ENCODE results near the gene CCDC86.

DNA sequence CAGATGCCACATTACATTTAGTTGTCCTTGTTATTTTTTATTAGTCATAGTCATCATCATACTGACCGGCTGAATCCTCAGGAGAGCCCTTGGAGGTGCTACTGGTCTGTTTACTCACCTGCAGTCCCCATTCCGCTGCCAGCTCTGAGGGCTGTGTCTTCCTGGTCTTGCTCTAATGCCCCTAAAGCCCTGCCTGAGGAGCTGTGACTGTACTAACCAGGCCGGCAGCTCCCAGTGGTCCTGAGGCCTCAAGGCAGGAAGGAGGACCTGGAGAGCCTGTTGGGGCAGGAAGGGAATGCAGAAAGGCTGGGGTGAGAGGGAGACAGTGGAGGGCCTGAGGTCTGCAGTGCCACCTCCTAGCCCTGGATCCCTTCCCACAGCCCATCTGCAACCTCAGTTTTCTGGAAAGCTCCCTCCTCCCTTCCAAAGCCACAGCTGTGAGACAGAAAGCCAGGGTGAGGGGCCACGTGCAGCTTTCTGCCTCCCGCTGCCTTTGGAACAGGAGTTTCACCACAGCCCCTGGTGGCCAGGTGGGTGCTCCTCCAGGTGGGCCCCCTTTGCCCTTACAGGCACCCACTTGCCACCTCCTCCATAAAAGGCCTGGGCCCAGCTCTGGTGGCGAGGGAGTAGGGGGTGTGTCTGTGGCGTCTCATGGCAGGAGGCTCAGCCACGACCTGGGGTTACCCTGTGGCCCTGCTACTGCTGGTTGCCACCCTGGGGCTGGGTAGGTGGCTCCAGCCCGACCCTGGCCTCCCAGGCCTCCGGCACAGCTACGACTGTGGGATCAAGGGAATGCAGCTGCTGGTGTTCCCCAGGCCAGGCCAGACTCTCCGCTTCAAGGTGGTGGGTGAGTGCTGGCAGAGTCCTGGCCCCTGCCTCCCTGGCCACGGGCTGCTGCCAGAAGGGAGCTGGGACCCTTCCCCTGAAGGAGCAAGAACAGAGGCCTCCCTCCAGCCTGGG lies 25.3 kb downstream of the CCDC86 start, which contains the start of gene ZP1:
- TF ChIP-seq, protein P1, sequence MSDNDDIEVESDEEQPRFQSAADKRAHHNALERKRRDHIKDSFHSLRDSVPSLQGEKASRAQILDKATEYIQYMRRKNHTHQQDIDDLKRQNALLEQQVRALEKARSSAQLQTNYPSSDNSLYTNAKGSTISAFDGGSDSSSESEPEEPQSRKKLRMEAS (IDR thresholded peaks at IDR 0.05; ENCODE audit: low read depth, low read length): no peak
- TF ChIP-seq, protein P2, sequence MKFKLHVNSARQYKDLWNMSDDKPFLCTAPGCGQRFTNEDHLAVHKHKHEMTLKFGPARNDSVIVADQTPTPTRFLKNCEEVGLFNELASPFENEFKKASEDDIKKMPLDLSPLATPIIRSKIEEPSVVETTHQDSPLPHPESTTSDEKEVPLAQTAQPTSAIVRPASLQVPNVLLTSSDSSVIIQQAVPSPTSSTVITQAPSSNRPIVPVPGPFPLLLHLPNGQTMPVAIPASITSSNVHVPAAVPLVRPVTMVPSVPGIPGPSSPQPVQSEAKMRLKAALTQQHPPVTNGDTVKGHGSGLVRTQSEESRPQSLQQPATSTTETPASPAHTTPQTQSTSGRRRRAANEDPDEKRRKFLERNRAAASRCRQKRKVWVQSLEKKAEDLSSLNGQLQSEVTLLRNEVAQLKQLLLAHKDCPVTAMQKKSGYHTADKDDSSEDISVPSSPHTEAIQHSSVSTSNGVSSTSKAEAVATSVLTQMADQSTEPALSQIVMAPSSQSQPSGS (IDR thresholded peaks at IDR 0.05; ENCODE audit: low read length): no peak
- no peak for TF ChIP-seq EZH2 (IDR thresholded peaks at IDR 0.05; ENCODE audit: borderline replicate concordance, control insufficient read depth, low read depth, low read length)

Data from GM12878 (cell line).